Mucosa of descending colon (tissue), 3 donors: Measurements from ENCODE around the gene MYL3. TPM values are rescaled to one million over a fixed set of nuclear protein-coding genes. Genes with fewer than 3 reads are reported as not detected.
A peak's percentile ranks its signal among the peaks of the same experiment; 100 is the strongest.

Experiments used
- ATAC-seq: fragments of 200-7000 bp; cut with Tn5 transposase; one replicate; pipeline ENCODE4 v1.9.1; 2020; ENCODE audit warnings: mild to moderate bottlenecking, moderate library complexity
- DNase-seq, 3 donors: peaks; one replicate each; pipeline ENCODE4 v3.0.0-alpha.2; 2020
- H3K36me3 ChIP-seq: fragments of 200-600 bp; one replicate; pipeline ENCODE4 v1.8.0; 2021; ENCODE audit warnings: low read depth, mild to moderate bottlenecking
- H3K4me1 ChIP-seq: fragments of 200-600 bp; one replicate; pipeline ENCODE4 v1.8.0; 2021; ENCODE audit warnings: low read depth, mild to moderate bottlenecking
- H3K4me3 ChIP-seq: fragments of 200-600 bp; one replicate; pipeline ENCODE4 v1.8.0; 2021; ENCODE audit warnings: mild to moderate bottlenecking
- H3K9me3 ChIP-seq: fragments of 200-600 bp; one replicate; pipeline ENCODE4 v1.8.0; 2021; ENCODE audit warnings: mild to moderate bottlenecking
- CTCF ChIP-seq: fragments of 200-600 bp; IDR thresholded peaks from one replicate; pipeline ENCODE4 v1.8.0; 2022; ENCODE audit warnings: antibody characterized with exemption, mild to moderate bottlenecking
- intact Hi-C, 2 donors: fragments of 100-400 bp; cut with DNase I in 1 of 2; cut with micrococcal nuclease in 1 of 2; formaldehyde crosslinking; loops; one replicate each; pipeline versions ENCODE4 v1.11.0 to v1.11.1; 2022; cut with DNase I, micrococcal nuclease
- total RNA-seq, 3 donors: library from RNA; stranded (reverse); fragmentation: NEBNext Ultra II Directional in 2 of 3; extraction: Animal tissue kit (Norgen Biotek cat#: 25700) in 2 of 3; gene quantifications; one replicate each; pipeline versions ENCODE4 v1.2.1 to v1.2.4, GENCODE V29; 2021 to 2023
- donor health status: DM: no; HTN: no; CAD: no; lungs with moderate emphysema.
- donor health status: DM: no; HTN: no; CAD: no.
- donor health status: DM: no; HTN: yes; CAD: no.

The MYL3 gene
- total RNA-seq, 3 donors from 2014 or later: 0.32 to 3.1 (median 1.2) TPM

- Histone ChIP-seq H3K4me1 (peaks cover 5% of the 10 kb centered on the region), H3K36me3 (no peaks in the 10 kb centered on the region), H3K4me3 (no peak overlapping the region), H3K9me3 (no peaks in the 10 kb centered on the region)
- intact Hi-C loops: no loop called here
- ATAC-seq (no peak), DNase-seq (no peak)
- TF ChIP-seq CTCF: no peak
These were observed 21.7 kb upstream of the MYL3 start for GRCh38 chr3:46884929-46885328.

- H3K4me3 ChIP-seq: no peak overlapping the region
- H3K9me3 ChIP-seq: no peaks in the 10 kb centered on the region
- intact Hi-C loops: no loop called here
- peaks cover 5% of the 10 kb centered on the region for H3K4me1 ChIP-seq
- ATAC-seq: no peak
- no peak for DNase-seq
- TF ChIP-seq CTCF: no peak
- H3K36me3 ChIP-seq: no peaks in the 10 kb centered on the region
These were observed 21.2 kb upstream of the MYL3 start for GRCh38 chr3:46884427-46884826.

- Histone ChIP-seq H3K4me3 (no peak overlapping the region), H3K9me3 (no peaks in the 10 kb centered on the region), H3K4me1 (peaks cover 5% of the 10 kb centered on the region), H3K36me3 (no peaks in the 10 kb centered on the region)
- ATAC-seq (no peak), DNase-seq (no peak)
- no peak for TF ChIP-seq CTCF
- intact Hi-C loops: no loop called here
These were observed 20.6 kb upstream of the MYL3 start for GRCh38 chr3:46883830-46884185.

- Histone ChIP-seq H3K4me1 (peaks cover 5% of the 10 kb centered on the region), H3K4me3 (no peak overlapping the region), H3K9me3 (no peaks in the 10 kb centered on the region), H3K36me3 (no peaks in the 10 kb centered on the region)
- intact Hi-C loops: no loop called here
- TF ChIP-seq CTCF: no peak
- no peak for DNase-seq
- ATAC-seq: peak; percentile 62
These were observed 20.0 kb upstream of the MYL3 start for GRCh38 chr3:46883054-46883829.

- no peaks in the 10 kb centered on the region for H3K36me3 ChIP-seq
- peaks cover 5% of the 10 kb centered on the region for H3K4me1 ChIP-seq
- no peaks in the 10 kb centered on the region for H3K9me3 ChIP-seq
- no peak for TF ChIP-seq CTCF
- peak overlapping the region; percentile 11 for H3K4me3 ChIP-seq
- intact Hi-C loops: no loop called here
- DNase-seq: no peak
- ATAC-seq: peak; percentile 35
These were observed 19.3 kb upstream of the MYL3 start for GRCh38 chr3:46882377-46883053.
